MM.1S (cell line): ENCODE data around the gene TBC1D7.

Experiments used
- DNase-seq: peaks from one replicate; pipeline ENCODE4 v3.0.0-alpha.2; 2015
- H2AFZ ChIP-seq: fragments of 300-600 bp; sonication (generic); 2 replicates; pipeline ENCODE4 v1.6.0; 2016; ENCODE audit warnings: antibody characterized with exemption, low read length
- H3F3A ChIP-seq: fragments of 300-600 bp; sonication (generic); 2 replicates; pipeline ENCODE4 v1.6.1; 2016; ENCODE audit warnings: mild to moderate bottlenecking, antibody characterized with exemption, low read length, moderate library complexity, mixed read lengths; ENCODE audit not compliant: insufficient read depth
- H3K27ac ChIP-seq: fragments of 300-600 bp; sonication (generic); 2 replicates; pipeline ENCODE4 v1.5.1; 2016; ENCODE audit warnings: mild to moderate bottlenecking, low read length
- H3K27me3 ChIP-seq: fragments of 300-600 bp; sonication (generic); replicated peaks from 2 replicates; pipeline ENCODE4 v1.6.0; 2016; ENCODE audit warnings: low read length; ENCODE audit not compliant: insufficient read depth
- H3K36me3 ChIP-seq: fragments of 300-600 bp; sonication (generic); replicated peaks from 2 replicates; pipeline ENCODE4 v1.6.1; 2016; ENCODE audit warnings: mild to moderate bottlenecking, low read length, mixed read lengths; ENCODE audit not compliant: insufficient read depth
- H3K4me1 ChIP-seq: fragments of 300-600 bp; sonication (generic); 2 replicates; pipeline ENCODE4 v1.6.1; 2016; ENCODE audit warnings: low read length, mixed read lengths
- H3K4me2 ChIP-seq: fragments of 300-600 bp; sonication (generic); 2 replicates; pipeline ENCODE4 v1.6.0; 2016; ENCODE audit warnings: low read depth, low read length
- H3K4me3 ChIP-seq: fragments of 300-600 bp; sonication (generic); 2 replicates; pipeline ENCODE4 v1.5.1; 2016; ENCODE audit warnings: low read length, mixed read lengths
- H3K79me2 ChIP-seq: fragments of 300-600 bp; sonication (generic); 2 replicates; pipeline ENCODE4 v1.6.1; 2016; ENCODE audit warnings: mixed run types, low read length, mixed read lengths
- H3K9ac ChIP-seq: fragments of 300-600 bp; sonication (generic); 2 replicates; pipeline ENCODE4 v1.6.1; 2016; ENCODE audit warnings: low read length, mixed read lengths
- H3K9me2 ChIP-seq: fragments of 300-600 bp; sonication (generic); replicated peaks from 2 replicates; pipeline ENCODE4 v1.6.1; 2016; ENCODE audit warnings: mild to moderate bottlenecking, low read length, mixed read lengths; ENCODE audit not compliant: insufficient read depth
- H3K9me3 ChIP-seq: fragments of 300-600 bp; sonication (generic); replicated peaks from 2 replicates; pipeline ENCODE4 v1.6.1; 2016; ENCODE audit warnings: mild to moderate bottlenecking, low read length, mixed read lengths; ENCODE audit not compliant: insufficient read depth
- H4K20me1 ChIP-seq: fragments of 300-600 bp; sonication (generic); 2 replicates; pipeline ENCODE4 v1.6.1; 2016; ENCODE audit warnings: mild to moderate bottlenecking, low read length, moderate library complexity, mixed read lengths; ENCODE audit not compliant: insufficient read depth
- CTCF ChIP-seq: fragments of 300-600 bp; sonication (generic); IDR thresholded peaks from 2 replicates; pipeline ENCODE4 v1.5.1; 2016; ENCODE audit warnings: antibody characterized with exemption, low read length, mixed read lengths
- EZH2 ChIP-seq: fragments of 300-600 bp; sonication (generic); optimal IDR thresholded peaks from 2 replicates; pipeline ENCODE3; 2017; ENCODE audit warnings: low read depth, mild to moderate bottlenecking, antibody characterized with exemption, low read length, mixed read lengths
- EZH2phosphoT487 ChIP-seq: fragments of 300-600 bp; sonication (generic); IDR thresholded peaks from 2 replicates; pipeline ENCODE4 v1.6.1; 2018; ENCODE audit warnings: antibody characterized with exemption, low read length

TBC1D7 gene

GRCh38 chr6:13346245-13346644, 17.9 kb upstream of the TBC1D7 start:
- DNase-seq = no peak
- no peaks in the 10 kb centered on the region for H3K36me3 ChIP-seq
- H3K9me3 ChIP-seq = no peaks in the 10 kb centered on the region
- H4K20me1 ChIP-seq = no peaks in the 10 kb centered on the region
- no peak overlapping the region for H3K27ac ChIP-seq
- H3K9ac ChIP-seq = no peak overlapping the region
- no peaks in the 10 kb centered on the region for H3F3A ChIP-seq
- H3K79me2 ChIP-seq = no peaks in the 10 kb centered on the region
- no peak overlapping the region for H3K4me2 ChIP-seq
- no peaks in the 10 kb centered on the region for H3K9me2 ChIP-seq
- no peak overlapping the region for H2AFZ ChIP-seq
- TF ChIP-seq EZH2 = no peak
- no peak for TF ChIP-seq CTCF
- no peak for TF ChIP-seq EZH2phosphoT487
- H3K4me1 ChIP-seq = no peaks in the 10 kb centered on the region
- no peak overlapping the region for H3K4me3 ChIP-seq
- no peaks in the 10 kb centered on the region for H3K27me3 ChIP-seq

- TF ChIP-seq EZH2 (no peak), CTCF (no peak), EZH2phosphoT487 (no peak)
- Histone ChIP-seq H3K9ac (no peak overlapping the region), H3K79me2 (no peaks in the 10 kb centered on the region), H3K27me3 (no peaks in the 10 kb centered on the region), H4K20me1 (no peaks in the 10 kb centered on the region), H3K27ac (no peak overlapping the region), H3K4me2 (no peak overlapping the region), H3K4me1 (no peaks in the 10 kb centered on the region), H3K36me3 (no peaks in the 10 kb centered on the region), H3K9me3 (no peaks in the 10 kb centered on the region), H3F3A (no peaks in the 10 kb centered on the region), H3K4me3 (no peak overlapping the region), H3K9me2 (no peaks in the 10 kb centered on the region), H2AFZ (no peak overlapping the region)
- no peak for DNase-seq
Measured at GRCh38 chr6:13342414-13343019, 14.2 kb upstream of the TBC1D7 start.

- Histone ChIP-seq H3K27me3 (no peaks in the 10 kb centered on the region), H3K9me2 (no peaks in the 10 kb centered on the region), H3K9ac (no peak overlapping the region), H3K9me3 (no peaks in the 10 kb centered on the region), H3F3A (no peaks in the 10 kb centered on the region), H3K27ac (no peak overlapping the region), H2AFZ (no peak overlapping the region), H3K36me3 (no peaks in the 10 kb centered on the region), H3K4me2 (no peak overlapping the region), H3K4me3 (no peak overlapping the region), H4K20me1 (no peaks in the 10 kb centered on the region), H3K4me1 (no peaks in the 10 kb centered on the region), H3K79me2 (no peaks in the 10 kb centered on the region)
- no peak for DNase-seq
- TF ChIP-seq EZH2 (no peak), CTCF (no peak), EZH2phosphoT487 (no peak)
Measured at GRCh38 chr6:13339863-13340630, 11.7 kb upstream of the TBC1D7 start.
